ENCODE measurements around the gene ATXN1.

Gene ATXN1

DNA sequence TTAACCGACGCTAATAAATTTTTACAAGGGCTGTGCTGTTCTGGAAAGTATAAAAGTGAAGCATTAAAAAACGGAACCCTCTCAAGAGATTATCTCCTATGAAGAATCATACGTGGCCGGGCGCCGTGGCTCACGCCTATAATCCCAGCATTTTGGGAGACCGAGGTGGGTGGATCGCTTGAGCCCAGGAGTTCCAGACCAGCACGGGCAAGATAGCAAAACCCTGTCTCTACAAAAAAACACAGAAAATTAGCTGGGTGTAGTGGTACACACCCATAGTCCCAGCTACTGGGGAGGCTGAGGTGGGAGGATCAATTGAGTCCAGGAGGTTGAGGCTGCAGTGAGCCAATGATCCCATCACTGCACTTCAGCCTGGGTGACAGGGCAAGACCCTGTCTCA, 439.4 kb downstream of the ATXN1 start:
- no peak for DNase-seq

DNA sequence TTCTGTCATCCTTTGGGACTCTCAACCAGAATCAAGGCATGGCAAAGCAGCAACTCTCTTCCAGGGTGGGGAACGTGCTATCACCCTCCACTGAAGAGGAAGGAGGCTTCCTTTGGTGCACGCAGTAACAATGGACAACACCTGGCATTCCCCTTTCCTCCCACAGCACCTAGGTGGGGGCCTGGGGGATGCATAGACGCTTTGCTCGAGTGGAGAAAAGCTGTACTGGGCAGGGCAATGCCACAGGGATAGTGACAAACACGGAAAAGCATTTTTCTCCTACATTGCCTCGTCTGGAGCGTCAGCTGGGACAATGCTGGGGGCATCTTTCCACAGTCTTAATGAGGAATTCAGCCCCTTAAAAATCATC, 439.9 kb downstream of the ATXN1 start:
- no peak for DNase-seq

DNA sequence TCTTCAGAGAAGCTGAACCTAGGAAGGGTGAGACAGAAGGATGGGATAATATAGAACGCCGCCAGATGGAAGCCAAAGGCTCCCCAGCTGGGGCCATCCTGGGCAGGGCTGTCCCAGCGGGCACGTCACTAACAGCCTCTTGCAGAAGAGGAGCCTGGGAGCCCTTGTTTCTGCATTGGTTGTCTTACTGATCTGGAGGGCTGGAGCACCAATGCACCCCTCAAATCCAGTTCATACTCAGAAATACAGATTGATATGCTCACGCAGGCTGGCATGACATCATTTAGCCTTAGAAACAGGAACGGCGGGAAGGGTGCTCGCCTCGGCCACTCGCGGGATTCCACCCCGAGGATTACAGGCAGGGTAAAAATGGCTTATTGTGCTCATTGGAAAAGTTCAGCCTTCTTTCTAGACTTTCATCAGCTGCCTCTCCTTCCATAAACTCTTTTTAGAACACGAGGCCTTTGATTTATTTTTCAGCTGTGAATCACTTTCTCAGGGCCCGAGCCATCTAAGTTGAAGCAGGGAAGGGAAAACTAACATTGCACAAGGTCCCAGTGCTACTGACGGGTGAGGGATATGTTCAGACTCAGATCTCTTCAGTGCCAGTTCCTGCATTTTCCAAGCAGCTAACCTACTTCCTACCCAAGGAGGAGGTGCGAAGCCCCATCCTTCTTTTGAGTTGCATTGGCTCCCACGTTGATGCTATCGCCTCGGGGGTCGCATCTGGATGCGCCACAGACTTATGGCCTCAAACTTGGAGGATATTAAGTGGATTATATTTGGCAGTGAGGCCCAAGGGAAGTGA, 440.5 kb downstream of the ATXN1 start:
- no peak for DNase-seq

DNA sequence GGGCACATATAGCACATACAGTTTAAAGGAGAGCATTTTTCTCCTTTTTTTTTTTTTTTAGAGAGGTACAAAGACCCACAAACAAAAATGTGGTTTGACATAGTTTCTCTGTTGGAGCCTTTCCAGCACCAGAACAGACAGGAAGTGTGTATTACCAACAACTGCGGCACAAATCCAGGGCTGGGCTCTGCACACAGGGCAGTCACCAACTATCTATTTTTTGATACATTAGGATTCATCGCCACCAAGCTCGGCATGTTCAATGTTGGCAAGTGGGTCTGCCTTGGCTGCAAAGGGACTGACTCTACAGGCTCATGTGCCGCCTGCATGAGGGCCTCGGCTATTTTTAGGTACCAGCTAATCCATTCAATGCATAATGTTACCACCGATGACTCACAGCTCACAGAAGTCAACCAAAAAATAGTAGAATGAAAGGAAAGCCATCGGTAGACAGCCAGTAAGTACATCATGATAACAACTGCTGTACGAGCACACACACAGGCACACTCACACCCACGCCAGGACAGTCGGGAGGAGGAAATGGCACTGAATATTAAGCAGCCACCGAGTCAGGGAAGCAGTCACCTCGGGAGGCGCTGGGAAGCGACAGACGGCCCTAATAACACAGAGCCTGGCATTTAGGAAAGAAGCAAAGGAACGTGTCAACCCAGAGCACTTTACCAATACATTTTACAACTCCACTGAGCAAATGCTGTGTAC, 441.3 kb downstream of the ATXN1 start:
- DNase-seq, result peak; percentile 34 to 75

DNA sequence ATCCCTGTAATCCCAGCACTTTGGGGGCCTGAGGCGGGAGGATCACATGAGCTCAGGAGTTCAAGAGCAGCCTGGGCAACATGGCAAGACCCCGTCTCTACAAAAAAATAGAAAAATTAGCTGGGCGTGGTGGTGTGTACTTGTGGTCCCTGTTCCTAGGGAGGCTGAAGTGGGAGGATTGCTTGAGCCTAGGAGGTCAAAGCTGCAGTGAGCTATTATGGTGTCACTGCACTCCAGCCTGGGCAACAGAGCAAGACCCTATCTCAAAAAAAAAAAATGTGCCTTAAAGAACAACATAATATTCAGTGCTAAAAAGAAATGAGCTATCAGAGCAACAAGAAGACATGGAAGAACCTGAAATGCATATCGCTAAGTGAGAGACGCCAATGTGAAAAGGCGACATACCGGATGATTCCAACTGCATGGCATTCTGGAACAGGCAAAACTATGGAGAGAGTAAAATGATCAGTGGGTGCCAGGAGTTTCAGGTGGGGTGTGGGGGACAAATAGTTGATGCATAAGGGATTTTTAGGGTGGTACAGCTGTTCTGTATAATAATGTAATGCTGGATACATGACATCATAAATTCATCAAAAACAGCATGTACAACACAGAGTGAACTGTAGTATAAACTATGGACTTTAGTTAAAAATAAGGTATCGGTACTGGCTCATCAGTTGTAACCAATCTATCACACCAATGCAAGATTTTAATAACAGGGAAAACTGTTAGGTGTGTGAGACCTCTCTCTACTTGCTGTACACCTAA, 442.1 kb downstream of the ATXN1 start:
- no peak for DNase-seq

DNA sequence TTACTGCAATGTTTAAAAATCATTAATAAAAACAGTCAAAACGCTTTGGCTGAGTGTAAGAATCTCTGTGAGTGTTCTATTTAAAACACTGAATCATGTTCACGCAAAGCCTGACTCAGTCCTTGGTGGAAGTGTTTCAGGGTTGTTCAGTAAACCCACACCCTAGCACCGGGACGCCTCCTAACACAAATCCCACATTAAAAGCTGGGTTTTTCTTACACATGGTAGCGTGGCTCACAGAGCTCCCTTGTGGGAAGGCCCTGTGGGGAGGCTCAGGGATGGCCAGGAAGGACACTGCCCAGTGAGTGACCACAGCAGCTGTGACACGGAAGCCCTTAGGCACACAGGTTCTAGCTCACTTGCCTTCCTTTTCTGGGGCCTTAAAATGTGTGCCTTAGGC, 442.7 kb downstream of the ATXN1 start:
- no peak for DNase-seq

DNA sequence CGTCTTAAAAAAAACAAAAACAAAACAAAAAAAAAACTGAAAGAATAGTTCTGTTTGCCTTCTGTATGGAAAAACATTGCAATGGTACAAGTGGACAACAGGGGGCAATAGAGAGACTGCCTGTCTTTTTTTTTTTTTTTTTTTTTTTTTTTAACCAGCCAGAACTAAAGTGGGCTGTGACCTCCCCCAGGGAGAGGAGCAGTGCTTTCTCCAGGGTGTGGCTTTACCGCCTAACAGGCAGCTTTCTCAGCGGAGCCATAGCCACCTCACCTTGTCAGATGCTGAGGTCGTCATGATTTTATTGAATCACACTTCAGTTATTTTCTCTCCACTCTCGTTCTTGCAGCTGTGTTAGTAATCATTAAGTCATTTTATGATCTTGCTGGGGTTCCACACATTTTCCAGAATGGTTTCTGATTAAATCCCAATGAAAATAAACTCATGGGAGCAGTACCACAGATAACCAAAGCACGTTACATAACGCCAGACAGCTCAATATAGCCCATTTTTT, 444.5 kb downstream of the ATXN1 start:
- DNase-seq, result peak; percentile 32 to 67

DNA sequence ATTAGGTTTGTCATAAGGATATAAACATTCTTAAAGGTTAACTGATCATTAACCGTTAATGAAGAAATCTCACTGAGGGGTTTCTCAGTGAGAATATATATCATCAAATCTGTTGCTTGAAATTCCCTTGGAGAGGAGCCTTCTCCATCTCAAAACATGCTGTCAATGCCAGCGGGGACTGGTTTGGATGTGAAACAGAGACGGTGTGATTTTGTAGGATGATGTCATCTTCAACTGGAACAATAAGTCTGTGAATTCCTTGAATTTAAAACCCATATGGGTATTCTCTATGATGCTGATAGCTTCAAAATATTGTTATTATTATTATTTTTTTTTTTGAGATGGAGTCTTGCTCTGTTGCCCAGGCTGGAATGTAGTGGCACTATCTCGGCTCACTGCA, 447.0 kb downstream of the ATXN1 start:
- DNase-seq, result no peak

DNA sequence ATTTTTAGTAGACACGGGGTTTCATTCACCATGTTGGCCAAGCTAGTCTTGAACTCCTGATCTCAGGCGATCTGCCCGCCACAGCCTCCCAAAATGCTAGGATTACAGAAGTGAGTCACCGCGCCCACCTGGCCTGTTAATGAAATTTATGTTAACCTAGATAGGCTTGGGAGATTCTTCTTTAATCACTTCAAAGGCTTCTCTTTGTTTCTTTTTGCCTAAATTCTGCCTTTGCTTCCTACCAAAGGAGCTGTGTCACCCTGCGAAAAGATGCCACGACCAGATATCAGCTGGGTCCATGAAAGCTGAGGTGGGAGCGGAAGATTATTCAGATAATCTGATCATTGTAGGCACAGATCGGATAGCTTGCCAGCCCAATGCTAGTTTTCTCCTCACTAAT, 447.5 kb downstream of the ATXN1 start:
- no peak for DNase-seq

DNA sequence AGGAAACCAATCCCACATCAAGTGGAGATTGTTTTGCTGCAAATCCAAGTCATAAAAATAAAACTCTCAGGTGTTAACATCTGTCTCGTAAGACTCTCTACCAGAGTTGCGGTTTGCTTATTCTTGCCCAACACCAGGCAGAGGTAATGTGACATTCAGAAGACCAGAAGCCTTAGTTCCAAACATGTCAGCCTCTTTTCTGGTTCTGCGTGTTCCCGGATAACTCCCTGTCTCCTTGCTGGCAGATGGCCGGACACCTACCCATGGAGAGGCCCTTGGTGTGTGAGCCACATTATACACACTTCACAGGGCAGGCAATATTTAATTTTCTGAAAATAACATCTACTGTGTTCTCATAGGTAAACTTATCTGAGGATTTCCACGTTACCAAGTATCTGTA, 449.5 kb downstream of the ATXN1 start:
- no peak for DNase-seq

DNA sequence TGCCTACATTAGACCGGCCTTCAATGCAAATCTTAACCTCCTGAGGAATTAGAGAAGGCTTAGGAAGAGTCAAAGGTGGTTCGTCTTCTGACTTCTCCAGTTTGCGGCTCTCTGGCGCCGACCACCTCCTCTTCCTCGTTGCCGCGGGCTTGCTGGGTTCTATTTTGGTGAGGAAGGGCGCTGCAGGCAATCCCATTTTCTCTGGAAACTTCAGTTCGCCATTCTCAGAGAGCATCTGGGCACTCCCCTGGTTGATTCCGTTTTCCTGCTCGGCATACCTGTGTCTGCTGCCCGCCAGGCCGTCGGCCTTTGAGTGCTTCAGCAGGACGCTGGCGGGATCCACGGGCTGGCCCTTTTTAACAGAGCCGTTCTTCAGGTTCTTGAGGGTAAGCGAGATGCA, 454.9 kb downstream of the ATXN1 start:
- no peak for DNase-seq

DNA sequence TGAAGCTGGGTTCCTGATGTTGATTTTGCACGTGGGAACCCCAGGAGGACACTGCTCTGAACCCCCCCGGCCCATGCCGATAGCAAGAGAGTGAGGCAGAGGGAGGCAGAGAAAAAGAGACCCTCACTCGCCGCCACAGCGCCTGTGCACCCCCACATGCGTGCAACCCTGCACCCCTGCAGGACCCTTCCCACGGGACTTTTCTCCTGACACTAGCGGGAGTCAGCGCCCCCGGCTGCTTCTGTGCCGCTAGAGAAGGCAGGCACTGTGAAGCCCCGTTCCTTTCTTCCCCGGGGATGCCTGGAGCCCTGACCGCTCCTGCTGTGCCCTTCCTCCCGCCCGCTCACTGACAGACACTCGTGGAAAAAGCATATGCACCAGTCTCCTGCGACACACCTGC, 455.5 kb downstream of the ATXN1 start:
- DNase-seq, result no peak

DNA sequence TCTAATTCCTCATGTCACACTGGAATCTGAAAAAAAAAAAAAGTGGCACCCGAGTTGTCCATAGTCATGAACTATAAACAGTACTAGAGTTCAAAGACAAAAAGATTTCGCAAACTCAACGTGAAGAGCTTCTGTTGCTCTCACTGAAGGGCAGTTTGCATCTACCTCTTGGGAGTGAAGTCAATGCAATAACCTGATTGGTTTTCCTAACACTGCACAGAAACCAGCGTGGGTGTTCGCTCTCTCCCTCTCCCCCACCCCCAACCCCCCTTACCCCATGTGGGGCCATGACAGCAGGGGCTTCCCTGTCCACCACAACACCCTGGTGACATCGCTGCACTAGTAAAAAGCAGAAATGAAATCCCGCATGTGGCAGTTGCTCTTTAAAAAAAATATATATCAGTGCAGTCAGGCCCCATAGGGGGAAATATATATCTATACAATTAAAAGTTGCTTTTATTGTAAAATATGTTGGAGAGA, 456.0 kb downstream of the ATXN1 start:
- DNase-seq, result no peak

DNA sequence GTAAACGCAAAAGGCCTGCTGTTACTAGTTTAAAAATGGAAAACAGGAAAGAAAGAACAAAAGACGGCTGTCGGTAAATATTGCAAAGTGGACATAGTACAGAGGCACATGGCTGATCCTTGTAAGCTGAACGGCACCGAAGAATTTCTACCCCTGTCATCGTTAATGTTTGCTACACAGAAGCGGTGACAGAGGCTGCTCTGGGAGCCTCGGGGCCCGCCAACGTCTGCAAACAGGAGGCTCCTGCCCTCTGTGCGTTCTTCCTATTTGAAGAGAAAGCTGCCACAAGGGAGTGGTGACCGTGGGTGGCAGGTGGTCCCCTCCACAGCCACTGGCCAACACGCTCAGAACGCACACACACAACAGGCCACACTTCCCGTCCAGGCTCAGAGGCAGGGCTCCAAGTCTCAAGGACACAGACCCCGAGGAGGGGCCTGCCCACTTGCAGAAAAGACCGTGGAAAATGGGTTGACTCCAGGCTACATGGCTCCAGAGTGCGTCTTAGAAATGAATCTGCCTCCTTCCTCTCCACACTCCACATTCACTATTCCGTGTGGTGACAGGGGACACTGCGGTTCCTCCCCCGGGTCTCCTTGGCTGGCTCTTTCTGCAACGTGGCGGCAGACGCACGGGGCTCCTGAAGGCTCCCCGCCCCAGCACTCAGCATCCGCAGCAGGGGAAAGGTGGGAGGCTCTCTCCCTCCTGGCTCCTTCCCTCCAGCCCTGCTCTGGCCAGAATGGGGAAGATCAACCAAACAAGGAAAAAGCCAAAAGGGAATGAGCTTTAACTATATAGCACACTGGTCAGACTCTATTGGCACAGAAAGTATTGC, 458.3 kb downstream of the ATXN1 start:
- no peak for DNase-seq

DNA sequence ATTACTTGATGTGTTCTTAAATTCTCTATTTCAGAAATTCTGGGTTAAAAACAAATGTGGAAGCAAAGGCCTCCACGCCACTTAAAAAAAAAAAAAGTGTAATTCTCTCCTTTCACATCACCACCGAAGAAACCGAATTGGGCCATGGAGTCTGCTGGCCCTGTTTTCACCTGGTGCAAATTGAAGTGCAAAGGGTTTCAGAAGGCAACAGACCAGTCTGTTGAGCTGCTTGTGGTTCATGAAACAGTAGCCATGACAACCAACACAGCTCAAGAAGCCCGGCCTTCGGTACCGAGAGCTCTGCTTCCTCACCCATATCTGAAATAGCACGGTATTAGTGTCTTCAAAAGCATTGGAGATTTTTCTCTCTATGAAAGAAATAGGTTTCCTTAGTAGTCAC, 459.7 kb downstream of the ATXN1 start:
- DNase-seq, result no peak

DNA sequence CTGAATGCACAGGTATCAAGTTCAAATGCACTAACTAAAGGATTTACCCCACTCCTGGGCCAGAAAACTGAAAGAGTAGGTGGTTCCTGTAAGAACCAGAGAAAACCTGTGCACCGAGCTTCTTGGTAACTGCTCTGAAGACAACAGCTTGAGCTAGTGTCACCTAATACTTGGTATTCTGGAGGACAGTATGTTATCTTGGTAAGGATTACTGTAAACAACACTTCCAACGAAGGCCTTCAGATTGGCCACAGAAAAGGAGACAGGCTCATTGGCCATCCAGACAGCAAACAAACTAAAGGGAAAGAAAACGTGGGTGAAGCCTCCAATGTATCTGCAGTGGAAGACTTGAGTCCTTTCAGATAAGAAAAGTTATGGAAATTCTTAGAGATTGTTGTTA, 461.4 kb downstream of the ATXN1 start:
- DNase-seq, result no peak

DNA sequence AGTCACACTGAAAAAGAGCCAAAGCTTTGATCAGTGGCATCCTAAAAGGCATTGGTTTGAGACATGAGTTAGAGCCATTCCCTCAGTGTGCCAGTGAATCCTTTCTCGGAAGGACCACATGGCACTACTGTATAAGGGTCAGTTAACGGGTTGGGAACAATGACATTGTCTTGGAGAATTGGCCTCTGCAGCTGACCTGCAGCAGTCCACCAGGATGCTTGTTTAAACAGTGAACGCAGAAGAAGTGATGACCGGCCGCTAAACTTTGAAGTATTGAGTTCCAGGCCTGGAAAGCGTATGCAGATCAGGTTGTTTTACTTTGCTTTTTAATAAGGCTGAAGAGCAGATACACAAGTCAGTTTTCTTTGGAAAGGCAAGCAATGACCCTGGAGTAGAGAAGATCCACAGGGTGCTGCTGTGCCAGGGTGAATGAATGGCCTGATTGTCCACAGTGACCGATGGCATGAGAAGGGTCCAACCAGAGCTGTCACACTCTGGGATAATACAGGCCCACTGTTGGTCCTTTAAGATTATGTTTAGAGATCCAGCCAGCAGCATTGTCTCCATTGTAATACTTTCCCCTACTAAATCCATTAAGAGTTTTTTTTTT, 465.1 kb downstream of the ATXN1 start:
- DNase-seq, result no peak

DNA sequence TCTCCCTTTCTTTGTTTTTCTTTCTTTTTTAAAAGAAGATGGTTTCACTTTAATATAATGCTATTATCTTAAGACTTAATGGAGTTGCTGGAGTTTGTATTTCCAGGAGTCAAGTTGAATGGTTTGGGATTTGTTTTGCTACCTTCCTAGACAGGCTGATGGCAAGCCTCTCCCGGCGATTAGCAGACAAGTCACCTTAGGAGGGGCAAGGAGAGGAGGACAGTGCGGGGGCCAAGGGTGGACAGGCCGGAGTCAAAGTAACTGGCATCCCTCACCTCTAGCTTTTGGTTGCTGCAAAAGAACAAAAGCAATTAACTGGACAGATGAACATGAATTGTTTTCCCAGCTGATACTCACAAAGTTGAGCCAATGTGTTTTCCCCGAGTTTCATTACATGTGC, 465.8 kb downstream of the ATXN1 start:
- no peak for DNase-seq

DNA sequence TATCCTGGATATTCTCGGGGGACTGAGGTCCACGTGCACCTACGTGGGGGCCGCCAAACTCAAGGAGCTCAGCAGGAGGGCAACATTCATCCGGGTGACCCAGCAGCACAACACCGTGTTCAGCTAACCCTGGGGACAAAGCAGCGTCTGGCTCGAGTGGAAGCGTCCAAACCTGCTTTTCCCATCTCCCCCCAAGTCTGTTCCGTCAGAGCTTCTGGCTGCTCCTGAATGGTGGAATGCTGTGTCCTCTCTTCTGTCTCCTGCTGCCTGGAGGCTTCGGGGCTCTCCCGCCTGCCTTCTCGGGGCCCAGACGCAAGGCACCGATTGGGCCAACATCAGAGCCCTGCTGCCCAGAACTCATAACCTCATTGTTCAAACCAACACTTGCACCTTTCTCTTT, 466.2 kb downstream of the ATXN1 start:
- no peak for DNase-seq

DNA sequence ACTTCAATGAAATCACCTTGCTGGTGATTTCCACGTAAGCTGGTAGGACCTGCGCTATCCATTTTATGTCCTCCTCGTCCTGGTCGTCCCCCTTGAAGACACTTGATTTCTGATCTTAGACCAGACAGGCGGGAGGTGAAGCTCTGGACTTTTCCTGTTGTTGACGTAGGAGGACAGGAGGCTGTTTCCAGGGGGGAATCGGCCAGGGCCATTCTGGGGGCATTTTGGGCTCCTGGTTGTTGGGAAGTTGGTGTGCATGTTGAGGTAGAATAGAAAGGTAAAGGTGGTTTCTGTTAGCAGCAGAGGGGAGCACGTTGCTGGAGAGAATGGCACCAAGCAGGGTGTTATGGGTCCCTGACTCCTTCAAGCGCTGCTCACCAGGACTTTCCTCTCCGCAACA, 466.9 kb downstream of the ATXN1 start:
- no peak for DNase-seq

DNA sequence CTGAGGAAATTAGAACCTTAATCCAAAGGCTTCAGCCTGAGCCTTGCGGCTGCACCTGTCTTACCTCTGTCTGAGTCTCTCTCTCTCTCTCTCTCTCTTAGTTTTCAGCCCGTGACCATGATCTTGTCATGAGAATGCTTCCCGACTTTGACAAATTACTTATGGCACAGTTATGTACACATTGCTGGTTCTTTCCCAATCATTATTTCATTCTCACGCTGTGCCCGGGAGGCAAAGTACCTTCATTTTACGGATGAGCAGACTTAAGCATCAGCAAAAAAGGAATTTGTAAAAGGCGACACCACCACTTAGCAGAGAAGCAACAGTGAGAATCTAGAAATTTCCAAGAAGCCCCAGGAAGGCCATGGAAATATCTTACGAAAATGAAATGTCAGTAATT, 468.3 kb downstream of the ATXN1 start:
- no peak for DNase-seq

DNA sequence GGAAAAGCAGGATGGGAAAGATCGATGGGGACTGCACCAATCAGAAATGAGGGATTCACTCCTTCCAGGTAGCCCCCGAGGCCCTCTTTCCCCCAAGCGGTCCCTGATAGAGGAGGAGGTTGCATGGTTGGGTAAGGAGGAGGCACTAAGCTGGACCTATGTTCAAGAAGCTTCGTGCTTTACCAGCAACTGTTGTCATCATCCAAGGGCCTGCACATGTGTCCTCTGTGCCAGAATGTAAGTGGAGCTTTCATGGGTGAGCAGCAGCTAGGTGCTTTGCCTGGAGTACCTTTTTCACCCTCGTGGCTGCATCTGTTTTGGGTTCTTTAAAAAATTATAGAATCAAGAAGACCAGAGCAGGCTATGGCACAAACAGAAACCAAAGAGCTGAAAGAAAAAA, 468.8 kb downstream of the ATXN1 start:
- DNase-seq, result no peak

Measured in SW 1271 (cell line).